ENCODE results near the gene MYL6B.

DNA sequence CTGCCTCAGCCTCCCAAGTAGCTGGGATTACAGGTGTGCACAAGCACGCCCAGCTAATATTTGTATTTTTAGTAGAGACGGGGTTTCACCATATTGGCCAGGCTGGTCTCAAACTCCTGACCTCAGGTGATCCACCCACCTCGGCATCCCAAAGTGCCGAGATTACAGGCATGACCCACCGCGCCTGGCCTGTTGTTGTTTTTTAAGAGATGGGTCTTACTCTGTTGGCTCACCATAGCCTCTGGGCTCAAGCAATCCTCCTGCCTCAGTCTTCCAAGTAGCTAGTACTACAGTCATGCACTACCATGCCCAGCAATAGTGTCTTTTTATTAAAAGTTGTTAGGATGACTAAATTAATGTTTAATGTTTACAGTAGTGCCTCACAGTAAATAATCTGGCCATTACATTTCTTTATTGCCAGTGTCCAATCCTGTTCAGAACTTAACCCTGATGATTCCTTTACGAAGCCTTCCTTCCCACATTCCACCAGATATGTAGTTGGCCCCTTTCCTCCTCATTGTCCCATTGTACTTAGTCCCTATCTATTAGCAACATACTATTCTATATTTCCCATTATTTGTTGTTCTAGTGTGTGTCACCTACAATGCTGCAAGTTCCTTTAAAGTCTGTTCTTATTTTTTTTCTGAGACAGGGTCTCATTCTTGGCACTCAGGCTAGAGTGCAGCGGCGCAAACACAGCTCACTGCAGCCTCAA is 45.7 kb downstream of the MYL6B start:
- TF ChIP-seq, protein P1, sequence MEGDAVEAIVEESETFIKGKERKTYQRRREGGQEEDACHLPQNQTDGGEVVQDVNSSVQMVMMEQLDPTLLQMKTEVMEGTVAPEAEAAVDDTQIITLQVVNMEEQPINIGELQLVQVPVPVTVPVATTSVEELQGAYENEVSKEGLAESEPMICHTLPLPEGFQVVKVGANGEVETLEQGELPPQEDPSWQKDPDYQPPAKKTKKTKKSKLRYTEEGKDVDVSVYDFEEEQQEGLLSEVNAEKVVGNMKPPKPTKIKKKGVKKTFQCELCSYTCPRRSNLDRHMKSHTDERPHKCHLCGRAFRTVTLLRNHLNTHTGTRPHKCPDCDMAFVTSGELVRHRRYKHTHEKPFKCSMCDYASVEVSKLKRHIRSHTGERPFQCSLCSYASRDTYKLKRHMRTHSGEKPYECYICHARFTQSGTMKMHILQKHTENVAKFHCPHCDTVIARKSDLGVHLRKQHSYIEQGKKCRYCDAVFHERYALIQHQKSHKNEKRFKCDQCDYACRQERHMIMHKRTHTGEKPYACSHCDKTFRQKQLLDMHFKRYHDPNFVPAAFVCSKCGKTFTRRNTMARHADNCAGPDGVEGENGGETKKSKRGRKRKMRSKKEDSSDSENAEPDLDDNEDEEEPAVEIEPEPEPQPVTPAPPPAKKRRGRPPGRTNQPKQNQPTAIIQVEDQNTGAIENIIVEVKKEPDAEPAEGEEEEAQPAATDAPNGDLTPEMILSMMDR (IDR thresholded peaks at IDR 0.05) = no peak
- TF ChIP-seq ZFX (IDR thresholded peaks at IDR 0.05; ENCODE audit: borderline replicate concordance) = no peak

All from 22Rv1 (cell line).